Esophagus squamous epithelium (tissue), 4 donors: ENCODE results near the gene C2orf69.

Source experiments
- CTCF ChIP-seq, 6 experiments: fragments of 450-650 bp in 4 of 6; fragments of 200-600 bp in 2 of 6; sonication (generic) in 2 of 6; IDR thresholded peaks; one replicate each; pipeline ENCODE4 v1.5.1; 2016 to 2019; ENCODE audit warnings: antibody characterized with exemption in 6 of 6, mild to moderate bottlenecking in 4 of 6, moderate library complexity in 4 of 6
- POLR2A ChIP-seq, 4 donors: fragments of 450-650 bp; IDR thresholded peaks; one replicate each; pipeline ENCODE4 v1.6.1; 2017; ENCODE audit warnings: antibody characterized with exemption in 4 of 4, mild to moderate bottlenecking in 4 of 4, moderate library complexity in 3 of 4

- TF ChIP-seq CTCF (IDR thresholded peaks at IDR 0.05) (no peak), POLR2A (IDR thresholded peaks at IDR 0.05) (no peak)
Observed at GRCh38 chr2:199946836-199947235, 35.7 kb downstream of the C2orf69 start.
